Esophagus (tissue), 2 donors: Measurements from ENCODE around the gene KRT4. TPM values are rescaled to one million over a fixed set of nuclear protein-coding genes. Genes with fewer than 3 reads are reported as not detected.

ENCODE experiments used
- H3K27ac ChIP-seq, 2 donors: one replicate each; pipeline ENCODE4 v1.5.1; 2013; ENCODE audit warnings: low read depth in 2 of 2, mild to moderate bottlenecking in 2 of 2, inconsistent platforms in 1 of 2, low read length in 1 of 2, moderate library complexity in 1 of 2
- H3K27me3 ChIP-seq, 2 donors: one replicate each; pipeline ENCODE4 v1.6.1; 2013; ENCODE audit warnings: low read length in 2 of 2, control low read depth in 1 of 2, mild to moderate bottlenecking in 1 of 2; ENCODE audit not compliant: insufficient read depth in 2 of 2, control insufficient read depth in 1 of 2
- H3K36me3 ChIP-seq, 2 donors: one replicate each; pipeline ENCODE4 v1.6.1; 2013; ENCODE audit warnings: low read length in 1 of 2; ENCODE audit not compliant: control insufficient read depth in 2 of 2, insufficient read depth in 2 of 2
- H3K4me1 ChIP-seq, 2 donors: one replicate each; pipeline ENCODE4 v1.6.1; 2013; ENCODE audit warnings: low read length in 1 of 2; ENCODE audit not compliant: control insufficient read depth in 2 of 2, insufficient read depth in 2 of 2
- H3K4me3 ChIP-seq, 2 donors: one replicate each; pipeline ENCODE4 v1.5.1; 2013; ENCODE audit warnings: low read length in 2 of 2, mild to moderate bottlenecking in 2 of 2, low read depth in 1 of 2, moderate library complexity in 1 of 2
- H3K9me3 ChIP-seq, 2 donors: one replicate each; pipeline ENCODE4 v1.6.1; 2013; ENCODE audit warnings: mild to moderate bottlenecking in 2 of 2, low read depth in 1 of 2, low read length in 1 of 2, moderate library complexity in 1 of 2; ENCODE audit not compliant: control insufficient read depth in 2 of 2, insufficient read depth in 1 of 2
- WGBS, 2 donors: extraction: QIAGEN DNeasy Blood & Tissue Kit; methylation state at CpG; one replicate each; pipeline ENCODE4 v1.1.7; 2013; 5-methylcytosine and 5-hydroxymethylcytosine counted together
- polyA plus RNA-seq, 2 donors: library from polyadenylated mRNA; stranded (reverse); fragments of 200-250 nt; gene quantifications; one replicate each; pipeline ENCODE4 v1.2.3, GENCODE V29; 2013
- donor health status: healthy with polysubstance abuse.
- donor health status: Bipolar disorder and iron deficiency.

KRT4 gene
- polyA plus RNA-seq, 2 donors = 8,130 to 17,509 TPM

DNA sequence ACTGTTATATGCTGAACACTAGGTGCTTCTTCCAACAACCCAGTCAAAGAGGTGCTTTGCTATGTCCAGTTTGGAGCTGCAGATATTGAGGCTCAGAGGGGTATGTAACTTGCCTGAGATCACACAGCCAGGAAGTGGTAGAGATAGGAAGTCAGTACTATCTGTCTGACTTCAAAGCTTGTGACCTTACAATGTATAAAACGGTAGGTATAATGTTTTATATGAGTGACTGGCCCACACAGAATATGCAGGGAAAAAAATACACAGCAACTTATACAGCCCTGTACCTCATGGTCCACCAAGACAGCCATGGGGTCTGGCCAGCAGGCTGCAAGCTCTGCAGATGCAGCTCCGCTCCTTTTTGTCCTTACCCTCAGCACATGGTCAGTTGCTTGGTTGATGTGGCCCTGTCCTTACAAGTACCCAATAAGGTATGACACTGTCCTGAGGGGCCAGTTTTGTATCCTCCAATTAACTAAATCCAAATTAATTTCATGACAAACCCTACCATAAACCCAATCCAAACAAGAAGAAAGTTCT lies 3.9 kb upstream of the KRT4 start:
- WGBS, 2 donors = 68 to 77% methylated on average over 2 of the region's 2 CpGs

DNA sequence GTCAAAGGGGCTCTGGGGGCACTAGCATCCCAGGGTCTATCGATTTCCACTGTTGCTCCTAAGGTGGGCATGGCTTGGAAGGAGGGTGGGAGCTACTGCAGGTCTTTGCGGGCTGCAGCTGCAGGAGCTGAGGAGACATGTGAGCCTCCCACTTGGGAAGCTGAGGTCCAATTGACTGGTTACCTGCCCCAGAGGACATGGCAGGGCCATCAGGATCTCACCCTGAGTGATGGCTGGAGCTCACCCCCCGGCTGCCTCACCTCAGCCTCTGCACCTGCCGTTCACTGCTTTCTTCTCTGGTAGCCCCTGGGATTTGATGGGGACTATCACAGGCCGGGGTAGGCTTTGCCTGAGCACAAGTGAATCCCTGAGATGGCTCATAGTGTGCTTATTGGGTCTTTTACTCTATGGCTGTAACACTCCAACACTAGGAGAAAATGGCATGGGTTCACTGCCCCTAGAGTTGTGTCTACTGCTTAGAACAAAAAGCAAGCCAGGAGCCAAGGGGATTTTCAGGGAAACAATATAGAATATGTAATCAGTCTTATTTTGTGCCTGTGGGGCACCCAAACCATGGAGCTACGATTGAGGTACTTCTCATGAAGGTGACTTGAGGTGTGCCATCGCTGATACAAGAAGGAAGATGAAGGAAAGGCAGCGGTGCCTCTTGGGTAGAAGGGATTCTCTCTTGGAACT lies 3.2 kb upstream of the KRT4 start:
- Histone ChIP-seq H3K27me3 (no peaks in the 10 kb centered on the region), H3K36me3 (no peaks in the 10 kb centered on the region), H3K9me3 (no peaks in the 10 kb centered on the region), H3K4me1 (peaks cover 5 to 20% of the 10 kb centered on the region in 2 donors), H3K4me3 (no peak overlapping the region), H3K27ac (no peak overlapping the region)
- WGBS, 2 donors = 83 to 85% methylated on average over 8 of the region's 8 CpGs

More for the DNA sequence above, 3.9 kb upstream of the KRT4 start:
- no peaks in the 10 kb centered on the region for H3K36me3 ChIP-seq
- no peak overlapping the region for H3K4me3 ChIP-seq
- no peaks in the 10 kb centered on the region for H3K27me3 ChIP-seq
- peaks cover 5 to 24% of the 10 kb centered on the region in 2 donors for H3K4me1 ChIP-seq
- no peak overlapping the region for H3K27ac ChIP-seq
- no peaks in the 10 kb centered on the region for H3K9me3 ChIP-seq

DNA sequence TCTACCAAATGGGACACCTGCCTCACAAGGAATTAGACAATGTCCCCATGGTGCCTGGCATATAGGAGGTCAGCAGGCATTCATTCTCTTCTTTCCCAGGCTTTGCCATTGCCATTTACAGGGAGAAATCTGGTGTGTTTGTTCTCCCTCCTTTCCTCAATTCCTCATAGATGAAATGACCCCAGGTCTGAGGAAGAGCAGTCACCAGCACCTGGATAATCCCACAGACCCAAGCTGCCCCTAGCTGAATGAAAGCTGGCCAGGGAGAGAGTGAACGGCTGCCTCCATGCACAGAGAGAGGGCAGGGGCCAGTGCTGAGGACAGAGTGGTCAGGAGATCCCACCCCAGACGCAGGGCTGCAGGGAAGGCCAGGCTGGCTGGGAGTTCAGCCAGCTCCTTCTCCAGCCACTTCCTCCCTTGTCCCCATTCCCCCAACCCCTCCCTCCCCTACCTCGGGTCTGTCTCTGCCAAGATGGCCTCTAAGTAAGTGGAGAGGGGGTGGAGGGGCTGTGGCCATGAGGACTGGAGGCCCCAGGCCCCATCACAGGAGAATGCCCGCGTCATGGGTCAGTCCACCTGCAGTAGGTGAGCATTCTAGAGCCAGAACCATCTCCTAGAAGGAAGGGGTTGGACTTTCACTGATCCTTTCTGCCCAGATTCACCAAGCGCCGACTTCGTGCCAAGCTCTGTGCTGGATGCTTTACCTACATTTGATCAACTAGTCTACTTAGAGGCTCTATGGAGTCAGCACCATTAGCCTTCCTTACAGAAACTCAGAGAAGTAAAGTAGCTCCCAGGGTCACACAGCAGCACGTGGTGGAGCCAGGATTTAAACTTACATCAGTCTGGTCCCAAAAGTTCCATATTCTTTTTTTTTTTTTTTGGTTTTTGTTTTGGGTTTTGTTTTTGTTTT lies 2.0 kb upstream of the KRT4 start:
- H3K36me3 ChIP-seq = no peaks in the 10 kb centered on the region
- 73 to 83% methylated on average over 9 of the region's 9 CpGs for WGBS, 2 donors
- no peak overlapping the region for H3K27ac ChIP-seq
- H3K4me1 ChIP-seq = peaks cover 2 to 13% of the 10 kb centered on the region in 2 donors
- H3K27me3 ChIP-seq = no peaks in the 10 kb centered on the region
- H3K4me3 ChIP-seq = no peak overlapping the region
- no peaks in the 10 kb centered on the region for H3K9me3 ChIP-seq

DNA sequence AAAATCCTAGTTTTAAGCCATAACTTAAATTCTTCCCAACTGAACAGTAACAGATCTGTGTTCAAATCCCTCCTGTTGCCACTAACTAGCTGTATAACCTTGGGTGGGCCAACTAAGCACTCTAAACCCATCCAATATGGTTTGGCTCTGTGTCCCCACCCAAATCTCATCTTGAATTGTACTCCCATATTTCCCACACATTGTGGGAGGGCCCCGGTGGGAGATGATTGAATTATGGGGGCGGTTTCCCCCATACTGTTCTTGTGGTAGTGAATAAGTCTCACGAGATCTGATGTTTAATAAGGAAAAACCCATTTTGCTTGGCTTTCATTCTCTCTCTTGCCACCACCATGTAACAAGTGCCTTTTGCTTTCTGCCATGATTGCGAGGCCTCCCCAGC lies 1.2 kb upstream of the KRT4 start:
- no peaks in the 10 kb centered on the region for H3K36me3 ChIP-seq
- H3K4me1 ChIP-seq = peaks cover 2 to 7% of the 10 kb centered on the region in 2 donors
- H3K27me3 ChIP-seq = no peaks in the 10 kb centered on the region
- 87 to 95% methylated on average over 4 of the region's 4 CpGs for WGBS, 2 donors
- no peak overlapping the region for H3K4me3 ChIP-seq
- H3K27ac ChIP-seq = no peak overlapping the region
- H3K9me3 ChIP-seq = no peaks in the 10 kb centered on the region

DNA sequence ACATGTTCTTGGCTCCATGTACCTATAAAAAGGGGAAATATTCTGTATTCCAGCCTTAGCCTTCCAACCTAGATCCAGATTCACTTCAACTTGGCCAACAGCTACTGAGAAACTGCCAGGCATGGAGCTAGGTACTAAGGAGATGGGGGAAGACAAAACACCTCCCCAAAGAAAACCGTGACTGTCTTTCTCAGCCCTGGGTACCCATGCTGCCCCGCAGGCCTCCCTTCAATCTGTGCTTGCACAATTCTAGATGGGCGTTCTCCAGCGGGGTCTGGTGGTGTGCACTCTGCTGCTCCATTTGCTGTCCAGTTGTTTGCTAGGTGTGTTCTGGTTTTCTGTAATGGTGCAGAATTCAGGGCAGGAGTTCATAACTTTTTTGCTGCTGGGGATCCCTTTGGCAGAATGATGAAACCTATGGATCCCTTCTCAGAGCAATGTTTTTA lies 817 bp upstream of the KRT4 start:
- Histone ChIP-seq H3K4me3 (no peak overlapping the region), H3K27ac (peak overlapping the region; percentile 43 to 56), H3K4me1 (peaks cover 2 to 4% of the 10 kb centered on the region in 2 donors), H3K9me3 (no peaks in the 10 kb centered on the region), H3K36me3 (no peaks in the 10 kb centered on the region), H3K27me3 (no peaks in the 10 kb centered on the region)
- WGBS, 2 donors = 69 to 81% methylated on average over 4 of the region's 4 CpGs

- H3K4me3 ChIP-seq = peak overlapping the region; percentile 50 to 55
- peaks cover 0 to 4% of the 10 kb centered on the region in 2 donors for H3K4me1 ChIP-seq
- H3K36me3 ChIP-seq = peaks cover 0 to 3% of the 10 kb centered on the region in 2 donors
- peak overlapping the region; percentile 28 to 87 for H3K27ac ChIP-seq
- no peaks in the 10 kb centered on the region for H3K9me3 ChIP-seq
- WGBS, 2 donors = 87 to 90% methylated on average over 10 of the region's 10 CpGs
- no peaks in the 10 kb centered on the region for H3K27me3 ChIP-seq
Observed at GRCh38 chr12:52813203-52813819, 605 bp downstream of the KRT4 start.

DNA sequence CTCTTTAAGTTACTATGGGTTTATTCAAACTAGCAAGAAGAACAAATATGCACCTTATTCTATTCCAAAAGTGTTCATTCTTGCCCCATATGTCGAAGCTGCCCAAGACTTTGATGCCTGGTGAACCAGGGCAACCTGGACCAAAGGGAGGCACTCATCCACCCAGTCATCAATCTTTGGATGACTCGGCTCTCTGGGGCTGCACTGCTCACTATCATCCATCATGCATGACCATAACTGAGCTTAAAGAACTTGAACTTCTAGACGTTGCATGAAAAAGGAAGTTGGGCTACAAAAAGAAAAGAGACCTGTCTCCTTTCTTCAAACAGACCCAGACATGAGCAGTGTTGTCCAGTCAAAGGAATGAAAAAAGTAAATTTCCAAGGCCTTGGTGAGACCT lies 1.2 kb downstream of the KRT4 start:
- Histone ChIP-seq H3K36me3 (peaks cover 0 to 5% of the 10 kb centered on the region in 2 donors), H3K27me3 (no peaks in the 10 kb centered on the region), H3K4me3 (peak overlapping the region; percentile 42 to 55), H3K9me3 (no peaks in the 10 kb centered on the region), H3K4me1 (peaks cover 0 to 4% of the 10 kb centered on the region in 2 donors), H3K27ac (peak overlapping the region; percentile 28 to 87)
- 34 to 44% methylated on average over 3 of the region's 3 CpGs for WGBS, 2 donors

DNA sequence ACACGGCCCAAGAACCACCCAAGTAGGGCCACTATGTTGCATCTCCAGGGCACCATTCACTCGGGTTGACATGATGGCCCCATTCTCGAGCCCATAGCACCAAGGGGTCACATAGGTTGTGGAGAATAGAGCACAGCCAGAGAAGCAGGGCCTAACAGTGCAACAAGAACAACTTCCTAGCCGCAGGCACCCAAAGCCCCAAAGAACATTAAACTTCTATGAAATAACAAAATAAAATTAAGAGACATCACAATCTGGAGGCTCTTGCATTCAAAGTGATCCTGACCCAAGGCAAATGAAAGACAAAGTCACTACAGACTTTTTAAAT lies 1.9 kb downstream of the KRT4 start:
- WGBS, 2 donors = 63 to 68% methylated on average over 4 of the region's 4 CpGs
- H3K4me3 ChIP-seq = peak overlapping the region; percentile 36 to 55

More for the DNA sequence above, 1.9 kb downstream of the KRT4 start:
- no peaks in the 10 kb centered on the region for H3K9me3 ChIP-seq
- peaks cover 0 to 7% of the 10 kb centered on the region in 2 donors for H3K4me1 ChIP-seq
- H3K27me3 ChIP-seq = no peaks in the 10 kb centered on the region
- H3K36me3 ChIP-seq = peaks cover 0 to 11% of the 10 kb centered on the region in 2 donors
- peak overlapping the region; percentile 41 to 82 for H3K27ac ChIP-seq
